ENCODE data around the gene EGLN2.
A peak's percentile ranks its signal among the peaks of the same experiment; 100 is the strongest.
"Not testable (repeated sequence)": the region's sequence is repeated elsewhere in the genome, so short reads cannot be mapped to it uniquely, and the experiment has no call there.

Gene EGLN2

GRCh38 chr19:40819479-40820234 lies 20.7 kb downstream of the EGLN2 start:
- peak in 1 of 2 experiments; percentile 35 for DNase-seq

DNA sequence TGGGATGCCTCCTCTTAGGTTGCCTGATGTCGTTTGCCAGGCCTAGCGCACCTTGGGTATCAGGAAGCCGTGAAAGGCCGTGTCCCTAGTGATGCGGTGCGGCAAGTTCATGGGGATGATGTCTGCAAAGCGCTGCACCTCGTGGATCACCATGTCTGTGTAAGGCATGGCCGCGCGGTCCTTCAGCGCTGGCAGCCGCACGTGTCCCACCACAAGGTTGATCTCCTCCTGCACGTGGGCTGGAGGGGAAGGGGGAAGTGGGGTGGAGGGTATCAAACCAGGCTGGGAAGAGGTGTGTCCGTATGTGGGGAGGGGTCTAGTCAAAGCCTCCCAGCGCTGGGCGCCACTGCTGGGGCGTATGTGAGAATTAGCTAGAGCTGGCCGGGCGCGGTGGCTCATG lies 23.2 kb downstream of the EGLN2 start:
- DNase-seq, result no peak

GRCh38 chr19:40822704-40823553 lies 23.9 kb downstream of the EGLN2 start:
- not testable (repeated sequence) for DNase-seq

DNA sequence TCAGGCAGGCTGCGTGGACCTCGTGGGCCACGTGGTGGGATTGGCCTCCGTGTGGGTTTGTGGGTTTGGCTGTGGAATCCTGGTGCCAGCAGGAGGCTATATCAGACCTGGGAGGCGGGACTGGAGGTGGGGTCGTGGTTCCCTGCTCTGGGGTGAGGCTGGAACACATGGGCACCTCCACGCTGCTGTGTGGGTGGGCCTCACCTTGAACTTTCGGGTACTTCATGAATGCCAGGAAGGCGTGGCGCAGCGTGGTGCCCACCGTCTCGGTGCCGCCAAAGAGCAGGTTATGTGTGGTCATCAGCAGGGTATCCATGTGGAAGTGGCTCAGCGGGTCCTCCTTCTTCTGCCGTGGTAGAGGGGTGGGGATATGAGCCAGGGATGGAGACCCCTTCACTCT lies 25.9 kb downstream of the EGLN2 start:
- not testable (repeated sequence) for DNase-seq

DNA sequence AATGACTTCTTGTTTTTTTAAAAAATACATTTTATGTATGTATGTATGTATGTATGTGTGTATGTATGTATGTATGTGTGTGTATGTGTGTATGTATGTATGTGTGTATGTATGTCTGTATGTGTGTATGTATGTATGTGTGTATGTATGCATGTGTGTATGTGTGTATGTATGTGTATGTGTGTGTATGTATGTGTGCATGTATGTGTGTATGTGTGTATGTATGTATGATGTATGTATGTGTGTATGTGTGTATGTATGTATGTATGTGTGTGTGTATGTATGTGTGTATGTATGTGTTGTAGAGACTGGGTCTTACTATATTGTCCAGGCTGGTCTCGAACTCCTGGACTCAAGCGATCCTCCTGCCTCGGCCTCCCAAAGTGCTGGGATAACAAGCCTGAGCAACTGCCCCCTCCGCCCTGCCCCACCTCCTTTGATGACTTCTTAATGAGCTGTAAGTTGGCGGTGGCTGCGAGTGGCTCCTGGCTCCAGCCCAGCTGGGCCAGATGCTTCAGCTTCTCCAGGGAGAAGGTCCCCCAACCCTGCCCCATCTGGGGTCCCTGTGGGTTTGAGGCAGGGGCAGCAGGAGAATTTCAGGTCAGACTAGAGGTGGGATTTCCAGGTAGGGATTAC lies 26.6 kb downstream of the EGLN2 start:
- not testable (repeated sequence) for DNase-seq

DNA sequence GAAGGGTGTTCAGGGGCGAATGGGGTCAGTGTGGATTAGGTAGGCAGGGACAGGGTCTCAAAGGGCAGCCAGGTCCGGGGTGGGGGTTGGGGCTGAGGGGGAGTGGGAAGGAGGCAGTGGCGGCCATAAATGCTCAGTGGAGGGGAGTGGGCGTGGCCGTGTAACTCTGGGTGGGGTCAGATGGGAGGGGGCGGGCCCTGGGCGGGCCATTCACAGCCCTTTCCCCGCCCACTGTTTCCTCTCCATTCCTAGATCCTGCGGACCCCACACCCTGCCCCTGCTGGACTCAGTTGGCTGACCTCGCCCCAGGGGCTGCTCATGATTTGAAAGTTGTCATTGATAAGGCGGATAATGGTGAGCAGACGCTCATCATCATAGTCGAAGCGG lies 27.3 kb downstream of the EGLN2 start:
- not testable (repeated sequence) for DNase-seq

GRCh38 chr19:40826699-40827385 lies 27.9 kb downstream of the EGLN2 start:
- not testable (repeated sequence) for DNase-seq

DNA sequence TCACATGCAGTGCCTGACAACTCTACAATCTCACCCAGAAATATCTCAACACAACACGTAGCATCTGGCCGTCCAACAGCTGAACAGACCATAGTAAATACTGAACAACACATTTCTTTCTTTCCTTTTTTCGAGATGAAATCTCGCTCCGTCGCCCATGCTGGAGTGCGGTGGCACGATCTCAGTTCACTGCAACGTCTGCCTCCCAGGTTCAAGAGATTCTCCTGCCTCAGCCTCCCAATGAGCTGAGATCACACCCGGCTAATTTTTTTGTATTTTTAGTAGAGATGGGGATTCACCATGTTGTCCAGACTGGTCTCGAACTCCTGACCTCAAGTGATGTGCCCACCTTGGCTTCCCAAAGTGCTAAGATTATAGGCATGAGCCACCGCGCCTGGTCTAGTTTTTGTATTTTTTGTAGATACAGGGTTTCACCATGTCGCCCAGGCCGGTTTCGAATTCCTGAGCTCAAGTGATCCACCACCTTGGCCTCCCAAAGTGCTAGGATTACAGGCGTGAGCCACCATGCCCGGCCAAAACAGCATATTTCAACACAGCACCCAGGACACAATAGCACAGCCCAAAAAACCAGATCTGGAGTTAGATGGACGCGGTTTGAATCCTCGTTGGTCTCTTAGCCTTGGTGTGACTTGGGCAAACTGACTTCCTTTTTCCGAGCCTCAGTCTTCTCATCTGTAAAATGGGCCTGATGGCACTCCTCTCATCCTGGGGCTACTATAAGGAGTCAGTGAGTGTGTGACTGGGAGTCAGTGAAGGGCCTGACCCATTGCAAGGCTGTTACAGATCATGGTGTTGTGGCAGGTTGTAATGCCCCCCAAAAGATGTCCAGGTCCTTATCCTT lies 28.6 kb downstream of the EGLN2 start:
- DNase-seq, result no peak

- no peak for DNase-seq
These were observed 30.2 kb downstream of the EGLN2 start for GRCh38 chr19:40829205-40829604.

DNA sequence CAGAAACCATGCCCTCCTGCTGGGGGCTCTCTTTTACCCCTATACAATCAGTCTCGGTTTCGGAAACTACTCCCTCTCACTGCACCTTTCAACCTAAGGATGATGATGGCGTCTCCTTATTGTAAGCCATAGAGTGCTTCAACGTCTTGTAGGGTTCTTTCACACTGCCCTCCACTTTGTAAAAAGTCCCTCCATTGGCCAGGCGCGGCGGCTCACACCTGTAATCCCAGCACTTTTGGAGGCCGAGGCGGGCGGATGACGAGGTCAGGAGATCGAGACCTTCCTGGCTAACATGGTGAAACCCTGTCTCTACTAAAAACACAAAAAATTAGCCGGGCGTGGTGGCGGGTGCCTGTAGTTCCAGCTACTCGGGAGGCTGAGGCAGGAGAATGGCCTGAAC lies 31.8 kb downstream of the EGLN2 start:
- DNase-seq, result not testable (repeated sequence)

DNA sequence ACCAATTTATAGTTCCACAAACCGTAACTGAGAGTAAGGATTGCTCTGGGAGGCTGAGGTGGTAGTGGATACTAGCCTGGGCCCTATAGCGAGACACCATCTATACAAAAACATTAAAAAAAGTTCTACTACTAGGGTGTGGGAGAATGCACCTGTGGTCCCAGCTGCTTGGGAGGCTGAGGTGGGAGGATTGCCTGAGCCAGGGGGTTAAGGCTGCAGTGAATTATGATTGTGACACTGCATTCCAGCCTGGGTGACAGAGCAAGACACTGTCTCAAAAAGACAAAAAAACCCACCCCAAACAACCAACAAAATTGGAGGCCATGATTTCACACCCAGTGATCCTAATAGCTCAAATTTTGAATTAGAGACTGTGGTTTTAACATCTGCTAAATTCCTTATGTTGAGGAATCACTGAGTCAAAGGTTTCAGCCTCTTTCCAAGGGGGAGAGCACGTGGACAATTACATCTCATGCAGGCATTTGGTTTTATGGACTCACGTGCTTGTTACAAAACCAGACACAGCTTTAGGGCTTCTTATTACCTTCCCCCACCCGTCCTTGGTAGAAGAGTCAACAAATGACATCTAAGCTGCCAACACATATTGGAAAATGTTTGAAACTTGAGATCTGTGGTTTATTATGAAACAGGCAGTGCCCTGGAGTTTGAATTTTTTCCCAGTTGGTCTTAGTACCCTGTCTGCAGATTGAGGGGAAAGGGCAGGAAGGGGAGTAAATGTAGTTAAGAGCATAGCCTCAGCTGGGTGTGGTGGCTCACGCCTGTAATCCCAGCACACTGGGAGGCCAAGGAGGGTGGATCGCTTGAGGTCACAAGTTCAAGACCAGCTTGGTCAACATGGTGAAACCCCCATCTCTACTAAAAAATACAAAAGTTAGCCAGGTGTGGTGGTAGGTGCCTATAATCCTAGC lies 32.8 kb downstream of the EGLN2 start:
- no peak for DNase-seq

- not testable (repeated sequence) for DNase-seq
These were observed 33.4 kb downstream of the EGLN2 start for GRCh38 chr19:40832431-40832790.

DNA sequence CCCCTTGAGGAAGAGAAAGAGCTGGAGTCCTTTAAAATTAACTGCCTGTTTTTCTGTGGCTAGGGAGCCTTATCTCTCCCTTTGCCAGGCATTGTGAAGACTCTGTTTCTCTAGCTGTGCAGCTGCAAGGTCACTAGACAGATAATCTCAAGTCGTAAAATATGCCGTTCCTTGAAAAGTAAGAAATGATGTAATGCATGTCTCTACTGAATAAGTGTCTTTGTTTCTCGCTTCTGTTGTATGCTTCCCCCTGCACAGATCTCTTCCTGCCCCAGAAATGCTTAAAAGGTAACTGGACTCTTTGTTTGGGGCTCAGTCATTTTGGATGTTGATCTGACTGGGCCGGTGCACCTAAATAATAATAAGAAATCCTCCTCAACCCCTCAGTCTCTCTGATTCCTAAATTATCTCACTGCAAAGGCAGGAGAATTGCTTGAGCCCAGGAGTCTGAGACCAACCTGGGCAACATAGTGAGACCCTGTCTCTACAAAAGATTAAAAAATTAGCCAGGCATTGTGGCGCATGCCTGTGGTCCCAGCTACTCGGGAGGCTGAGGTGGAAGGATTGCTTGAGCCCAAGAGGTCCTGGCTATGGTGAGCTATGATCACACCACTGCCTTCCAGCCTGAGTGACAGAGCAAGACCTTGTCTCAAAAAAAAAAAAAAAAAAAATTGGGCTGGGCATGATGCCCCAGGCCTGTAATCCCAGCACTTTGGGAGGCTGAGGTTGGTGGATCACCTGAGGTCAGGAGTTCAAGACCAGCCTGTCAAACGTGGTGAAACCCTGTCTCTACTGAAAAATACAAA lies 34.9 kb downstream of the EGLN2 start:
- not testable (repeated sequence) for DNase-seq

DNA sequence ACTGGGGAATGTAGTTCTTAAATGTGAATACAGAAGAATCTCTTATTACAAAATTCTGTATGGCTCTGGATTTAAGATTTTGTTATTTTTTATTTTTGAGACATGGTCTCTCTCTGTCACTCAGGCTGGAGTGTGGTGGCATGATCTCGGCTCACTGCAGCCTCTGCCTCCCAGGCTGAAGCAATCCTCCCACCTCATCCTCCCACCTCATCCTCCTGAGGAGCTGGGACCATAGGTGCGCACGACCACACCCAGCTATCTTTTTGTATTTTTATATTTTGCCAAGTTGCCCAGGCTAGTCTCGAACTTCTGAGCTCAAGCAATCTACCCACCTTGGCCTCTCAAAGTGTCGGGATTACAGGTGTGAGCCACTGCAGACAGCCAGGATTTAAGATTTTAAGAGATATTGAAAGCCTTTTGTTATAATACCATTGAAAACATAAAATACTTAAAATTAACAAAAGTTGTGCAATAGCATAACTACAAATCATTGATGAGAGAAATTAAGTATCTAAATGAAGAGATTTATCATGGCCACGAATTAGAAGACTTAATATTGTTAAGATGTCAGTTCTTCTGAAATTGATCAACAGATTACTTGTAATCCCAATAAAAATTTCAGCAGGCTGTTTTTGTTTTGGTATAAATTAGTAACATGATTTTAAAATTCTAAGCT lies 37.9 kb downstream of the EGLN2 start:
- no peak for DNase-seq

GRCh38 chr19:40838477-40838876 lies 39.5 kb downstream of the EGLN2 start:
- DNase-seq, result not testable (repeated sequence)

DNA sequence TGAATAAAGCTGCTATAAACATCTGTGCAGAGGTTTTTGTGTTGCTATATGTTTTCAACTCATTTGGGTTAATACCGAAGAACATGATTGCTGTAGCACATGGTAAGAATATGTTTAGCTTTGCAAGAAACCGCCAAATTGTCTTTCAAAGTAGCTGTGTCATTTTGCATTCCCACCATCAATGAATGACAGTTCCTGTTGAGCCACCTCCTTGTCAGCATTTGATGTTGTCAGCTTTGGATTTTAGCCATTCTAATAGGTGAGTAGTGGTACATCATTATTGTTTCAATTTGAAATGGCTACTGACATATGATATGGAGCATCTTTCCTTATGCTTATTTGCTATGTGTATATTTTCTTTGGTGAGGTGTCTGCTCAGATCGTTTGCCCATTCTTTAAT lies 43.0 kb downstream of the EGLN2 start:
- DNase-seq, result not testable (repeated sequence)

DNA sequence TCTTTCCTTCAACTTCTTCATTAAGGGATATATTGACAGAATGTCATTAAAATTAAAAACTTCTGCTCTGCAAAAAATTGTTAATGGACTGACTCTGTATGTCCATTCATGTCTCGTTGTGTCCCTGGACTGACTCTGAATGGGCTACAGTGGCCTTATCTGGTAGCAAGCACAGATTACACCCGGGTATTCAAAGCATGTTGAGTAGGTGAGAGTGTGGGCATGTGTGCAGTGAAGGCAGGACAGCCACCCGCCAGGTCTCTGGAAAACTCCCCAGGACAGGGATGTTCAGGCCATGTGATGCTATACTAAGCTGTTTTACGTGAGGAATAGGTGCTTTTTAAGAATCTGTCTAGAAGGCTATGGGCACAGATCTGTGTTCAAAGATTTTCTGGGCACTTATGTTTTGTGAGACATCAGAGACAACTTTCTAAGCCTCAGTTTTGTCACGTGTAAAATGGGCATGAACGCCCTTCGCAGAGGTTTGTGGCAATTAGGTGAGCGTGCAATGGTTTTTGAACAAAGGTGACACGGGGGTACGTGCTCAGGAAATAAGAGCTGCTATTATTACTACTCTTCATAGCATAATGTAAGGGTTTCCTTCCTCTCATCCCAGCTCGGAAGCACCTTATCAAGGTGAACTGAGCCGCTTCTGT lies 44.1 kb downstream of the EGLN2 start:
- not testable (repeated sequence) for DNase-seq

- DNase-seq, result not testable (repeated sequence)
These were observed 44.7 kb downstream of the EGLN2 start for GRCh38 chr19:40843653-40844052.

DNA sequence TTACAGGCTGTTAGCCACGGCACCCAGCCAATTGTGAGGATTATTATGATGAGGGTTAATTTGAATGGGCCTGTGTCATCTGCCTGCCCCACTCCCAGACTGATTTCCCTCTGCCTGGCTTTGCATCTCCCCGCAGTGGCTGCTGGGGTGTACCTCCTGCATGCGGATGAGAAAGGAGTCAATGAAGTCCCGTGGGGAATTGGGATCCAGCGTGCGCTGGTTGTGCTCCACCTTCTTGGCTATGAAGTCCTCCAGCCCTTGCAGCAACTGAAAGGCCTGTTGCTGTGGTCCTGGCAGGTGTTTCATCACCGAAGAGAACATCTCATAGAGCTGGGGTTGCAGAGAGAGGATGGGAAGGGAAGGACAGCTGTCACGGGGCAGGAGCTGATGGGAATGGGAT lies 47.7 kb downstream of the EGLN2 start:
- peak; percentile 21 to 55 for DNase-seq
